Ishikawa (cell line): ENCODE data around the gene C22orf42.

Experiments
- CEBPB ChIP-seq: IDR thresholded peaks from 2 replicates; pipeline ENCODE4 v1.6.1; 2012
- EP300 ChIP-seq: IDR thresholded peaks from 2 replicates; pipeline ENCODE4 v1.6.1; 2012; ENCODE audit warnings: borderline replicate concordance
- MAX ChIP-seq: IDR thresholded peaks from 2 replicates; pipeline ENCODE4 v1.6.1; 2012
- TAF1 ChIP-seq: IDR thresholded peaks from 2 replicates; pipeline ENCODE4 v1.6.1; 2012; ENCODE audit warnings: low read depth, mild to moderate bottlenecking
- TCF12 ChIP-seq: IDR thresholded peaks from 2 replicates; pipeline ENCODE4 v1.6.1; 2012; ENCODE audit warnings: low read depth
- YY1 ChIP-seq: IDR thresholded peaks from 2 replicates; pipeline ENCODE4 v1.6.1; 2012; ENCODE audit warnings: low read depth
- ZBTB7A ChIP-seq: IDR thresholded peaks from 2 replicates; pipeline ENCODE4 v1.6.1; 2012; ENCODE audit warnings: low read depth

DNA sequence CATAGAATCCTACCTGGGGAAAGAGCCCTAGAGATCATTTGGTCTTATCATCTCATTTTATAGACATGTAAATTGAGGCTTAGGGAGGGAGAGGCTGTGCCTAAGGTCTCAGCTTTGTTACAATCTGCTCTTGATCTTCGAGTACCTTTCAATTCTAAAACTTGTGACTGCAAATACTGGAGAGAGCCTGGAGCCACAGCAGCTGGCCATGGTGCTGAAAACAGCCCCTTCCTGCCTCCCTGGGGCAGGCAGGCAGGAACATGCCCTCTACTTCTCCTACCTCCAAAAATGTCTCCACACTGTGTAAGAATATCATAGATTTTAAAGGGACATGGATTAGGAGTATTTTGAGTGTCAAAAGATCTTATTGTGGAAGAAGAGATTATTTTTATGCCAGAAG is 52.2 kb downstream of the C22orf42 start:
- no peak for TF ChIP-seq TAF1
- TF ChIP-seq YY1: no peak
- TF ChIP-seq MAX: no peak
- TF ChIP-seq EP300: no peak
- TF ChIP-seq CEBPB: no peak
- TF ChIP-seq ZBTB7A: no peak
- no peak for TF ChIP-seq TCF12
